RWPE2 (cell line): ENCODE measurements around the gene KCNJ14.

Source experiments
- ATAC-seq: fragments of 200-7000 bp; cut with Tn5 transposase; 3 replicates; pipeline ENCODE4 v1.9.1; 2021; ENCODE audit warnings: low read depth
- DNase-seq: peaks from one replicate; pipeline ENCODE4 v3.0.0-alpha.2; 2020; ENCODE audit warnings: low spot score
- H3K27ac ChIP-seq: fragments of 450-650 bp; 2 replicates; pipeline ENCODE4 v1.5.1; 2017; ENCODE audit warnings: mild to moderate bottlenecking; ENCODE audit not compliant: poor library complexity, severe bottlenecking
- H3K27me3 ChIP-seq: fragments of 250-450 bp; sonication (Bioruptor Pico); 2 replicates; pipeline ENCODE4 v1.5.1; 2021; ENCODE audit warnings: mild to moderate bottlenecking, moderate library complexity; ENCODE audit not compliant: insufficient read depth, poor library complexity, severe bottlenecking
- H3K36me3 ChIP-seq: fragments of 250-450 bp; sonication (Bioruptor Pico); 2 replicates; pipeline ENCODE4 v1.5.1; 2020; ENCODE audit warnings: low read depth, mild to moderate bottlenecking, moderate library complexity
- H3K4me1 ChIP-seq: fragments of 250-450 bp; sonication (Bioruptor Pico); 2 replicates; pipeline ENCODE4 v1.5.1; 2021; ENCODE audit warnings: mild to moderate bottlenecking, moderate library complexity; ENCODE audit not compliant: insufficient read depth, poor library complexity, severe bottlenecking
- H3K4me3 ChIP-seq: fragments of 250-450 bp; sonication (Bioruptor Pico); 2 replicates; pipeline ENCODE4 v1.5.1; 2021; ENCODE audit warnings: mild to moderate bottlenecking, moderate library complexity; ENCODE audit not compliant: severe bottlenecking
- H3K9me3 ChIP-seq: fragments of 250-450 bp; sonication (Bioruptor Pico); 2 replicates; pipeline ENCODE4 v1.5.1; 2021; ENCODE audit warnings: mild to moderate bottlenecking, moderate library complexity; ENCODE audit not compliant: severe bottlenecking
- TF ChIP-seq, protein P1 (sequence below): fragments of 450-650 bp; IDR thresholded peaks from one replicate; pipeline ENCODE4 v1.5.1; 2017; ENCODE audit warnings: mild to moderate bottlenecking, moderate library complexity; ENCODE audit not compliant: poor library complexity, severe bottlenecking

KCNJ14 gene

DNA sequence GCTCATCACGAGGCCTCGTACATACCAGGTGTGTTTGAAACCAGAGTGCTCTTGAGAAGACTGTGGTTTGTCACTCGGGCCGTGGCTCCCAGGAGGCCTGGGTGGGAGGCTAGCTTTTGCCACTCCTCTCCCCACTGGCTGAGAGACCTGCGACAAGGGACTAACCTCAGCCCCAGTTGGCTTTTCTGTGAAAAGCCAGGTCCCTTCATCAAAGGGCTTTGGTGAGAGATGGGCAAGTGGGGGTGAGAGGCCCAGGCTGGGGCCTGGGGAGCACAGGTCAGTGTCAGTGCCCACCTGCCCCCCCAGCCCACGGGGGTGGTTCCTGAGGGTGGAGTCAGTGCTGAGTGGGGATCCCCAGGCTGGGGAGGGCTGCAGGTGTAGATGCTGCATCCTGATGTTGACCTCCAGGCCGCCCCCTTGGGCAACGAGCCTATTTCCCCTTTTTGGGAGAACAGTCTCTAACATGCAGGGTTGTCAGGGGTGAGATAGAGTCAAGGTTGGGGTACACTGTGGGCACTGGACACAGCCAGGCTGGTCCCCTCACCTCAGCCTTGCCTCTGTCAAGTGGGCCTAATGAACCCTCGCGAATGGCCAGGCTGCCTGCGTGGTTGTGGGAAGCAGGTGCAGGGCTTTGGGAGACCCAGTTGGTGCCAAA is 661 bp downstream of the KCNJ14 start:
- Histone ChIP-seq H3K9me3 (no peaks in the 10 kb centered on the region), H3K4me3 (no peak overlapping the region), H3K36me3 (peaks cover 51% of the 10 kb centered on the region), H3K4me1 (no peaks in the 10 kb centered on the region), H3K27ac (no peak overlapping the region), H3K27me3 (no peaks in the 10 kb centered on the region)
- TF ChIP-seq, protein P1, sequence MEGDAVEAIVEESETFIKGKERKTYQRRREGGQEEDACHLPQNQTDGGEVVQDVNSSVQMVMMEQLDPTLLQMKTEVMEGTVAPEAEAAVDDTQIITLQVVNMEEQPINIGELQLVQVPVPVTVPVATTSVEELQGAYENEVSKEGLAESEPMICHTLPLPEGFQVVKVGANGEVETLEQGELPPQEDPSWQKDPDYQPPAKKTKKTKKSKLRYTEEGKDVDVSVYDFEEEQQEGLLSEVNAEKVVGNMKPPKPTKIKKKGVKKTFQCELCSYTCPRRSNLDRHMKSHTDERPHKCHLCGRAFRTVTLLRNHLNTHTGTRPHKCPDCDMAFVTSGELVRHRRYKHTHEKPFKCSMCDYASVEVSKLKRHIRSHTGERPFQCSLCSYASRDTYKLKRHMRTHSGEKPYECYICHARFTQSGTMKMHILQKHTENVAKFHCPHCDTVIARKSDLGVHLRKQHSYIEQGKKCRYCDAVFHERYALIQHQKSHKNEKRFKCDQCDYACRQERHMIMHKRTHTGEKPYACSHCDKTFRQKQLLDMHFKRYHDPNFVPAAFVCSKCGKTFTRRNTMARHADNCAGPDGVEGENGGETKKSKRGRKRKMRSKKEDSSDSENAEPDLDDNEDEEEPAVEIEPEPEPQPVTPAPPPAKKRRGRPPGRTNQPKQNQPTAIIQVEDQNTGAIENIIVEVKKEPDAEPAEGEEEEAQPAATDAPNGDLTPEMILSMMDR, result no peak
- ATAC-seq (no peak), DNase-seq (no peak)

DNA sequence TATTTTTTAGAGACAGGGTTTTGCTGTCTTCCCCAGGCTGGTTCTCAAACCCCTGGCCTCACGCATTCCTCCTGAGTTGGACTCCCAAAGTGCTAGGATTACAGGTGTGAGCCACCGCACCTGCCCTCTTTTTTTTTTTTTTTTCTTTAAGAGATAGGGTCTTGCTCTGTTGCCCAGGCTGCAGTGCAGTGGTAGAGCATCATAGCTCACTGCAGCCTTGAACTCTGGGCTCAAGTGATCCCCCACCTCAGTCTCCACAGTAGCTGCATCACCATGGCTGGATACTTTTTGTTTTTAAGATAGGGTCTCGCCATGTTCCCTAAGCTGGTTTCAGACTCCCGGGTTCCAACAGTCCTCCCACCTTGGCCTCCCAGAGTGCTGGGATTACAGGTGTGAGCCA is 1.5 kb downstream of the KCNJ14 start:
- Histone ChIP-seq H3K4me1 (no peaks in the 10 kb centered on the region), H3K36me3 (peaks cover 43% of the 10 kb centered on the region), H3K4me3 (no peak overlapping the region), H3K27me3 (no peaks in the 10 kb centered on the region), H3K9me3 (no peaks in the 10 kb centered on the region), H3K27ac (no peak overlapping the region)
- TF ChIP-seq, protein P1, result no peak
- DNase-seq (no peak), ATAC-seq (no peak)

DNA sequence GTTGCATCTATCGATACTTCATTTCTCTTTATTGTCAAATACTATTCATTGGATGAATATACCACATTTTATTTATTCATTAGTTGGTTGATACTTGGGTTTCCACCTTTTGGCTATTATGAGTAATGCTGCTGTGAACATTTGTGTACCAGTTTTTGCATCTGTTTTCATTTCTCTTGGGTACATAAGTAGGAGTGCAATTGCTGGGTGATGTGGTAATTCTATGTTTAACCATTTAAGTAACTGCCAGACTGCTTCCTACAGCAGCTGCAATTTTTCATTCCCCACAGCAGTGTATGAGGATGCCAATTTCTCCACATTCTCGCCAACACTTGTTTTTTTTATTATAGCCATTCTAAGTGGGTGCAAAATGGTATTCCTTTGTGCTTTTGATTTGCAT is 2.6 kb downstream of the KCNJ14 start:
- Histone ChIP-seq H3K4me1 (no peaks in the 10 kb centered on the region), H3K9me3 (no peaks in the 10 kb centered on the region), H3K4me3 (no peak overlapping the region), H3K27me3 (no peaks in the 10 kb centered on the region), H3K27ac (no peak overlapping the region), H3K36me3 (peaks cover 36% of the 10 kb centered on the region)
- ATAC-seq, result no peak
- TF ChIP-seq, protein P1, result no peak
- no peak for DNase-seq

DNA sequence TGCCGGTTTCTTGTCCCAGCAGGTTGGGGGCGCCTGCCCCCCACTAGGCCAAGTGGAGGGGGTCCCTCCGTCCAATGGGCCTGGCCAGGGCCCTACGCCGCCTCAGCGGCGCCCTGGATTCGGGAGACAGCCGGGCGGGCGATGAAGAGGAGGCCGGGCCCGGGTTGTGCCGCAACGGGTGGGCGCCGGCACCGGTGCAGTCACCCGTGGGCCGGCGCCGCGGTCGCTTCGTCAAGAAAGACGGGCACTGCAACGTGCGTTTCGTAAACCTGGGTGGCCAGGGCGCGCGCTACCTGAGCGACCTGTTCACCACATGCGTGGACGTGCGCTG is 6.2 kb downstream of the KCNJ14 start:
- Histone ChIP-seq H3K9me3 (no peaks in the 10 kb centered on the region), H3K27me3 (no peaks in the 10 kb centered on the region), H3K4me1 (no peaks in the 10 kb centered on the region), H3K36me3 (peaks cover 15% of the 10 kb centered on the region), H3K4me3 (no peak overlapping the region), H3K27ac (no peak overlapping the region)
- TF ChIP-seq, protein P1, result no peak
- ATAC-seq (no peak), DNase-seq (no peak)

DNA sequence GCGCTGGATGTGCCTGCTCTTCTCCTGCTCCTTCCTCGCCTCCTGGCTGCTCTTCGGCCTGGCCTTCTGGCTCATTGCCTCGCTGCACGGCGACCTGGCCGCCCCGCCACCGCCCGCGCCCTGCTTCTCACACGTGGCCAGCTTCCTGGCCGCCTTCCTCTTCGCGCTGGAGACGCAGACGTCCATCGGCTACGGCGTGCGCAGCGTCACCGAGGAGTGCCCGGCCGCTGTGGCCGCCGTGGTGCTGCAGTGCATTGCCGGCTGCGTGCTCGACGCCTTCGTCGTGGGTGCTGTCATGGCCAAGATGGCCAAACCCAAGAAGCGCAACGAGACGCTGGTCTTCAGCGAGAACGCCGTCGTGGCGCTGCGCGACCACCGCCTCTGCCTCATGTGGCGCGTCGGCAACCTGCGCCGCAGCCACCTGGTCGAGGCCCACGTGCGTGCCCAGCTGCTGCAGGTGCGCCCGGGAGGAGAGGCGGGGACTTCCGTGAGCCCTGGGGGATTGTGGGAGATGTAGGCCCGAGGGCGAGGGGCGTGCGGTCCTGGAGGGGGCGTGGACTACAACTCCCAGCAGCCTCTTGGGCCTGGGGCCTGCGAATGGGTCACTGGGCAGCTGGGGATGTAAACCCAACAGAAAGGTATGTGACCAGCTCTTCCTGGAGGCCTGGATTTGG is 6.7 kb downstream of the KCNJ14 start:
- TF ChIP-seq, protein P1, result no peak
- ATAC-seq (peak; percentile 28; the same call in 1 of the 3 replicates), DNase-seq (no peak)
- Histone ChIP-seq H3K27ac (no peak overlapping the region), H3K36me3 (peaks cover 12% of the 10 kb centered on the region), H3K27me3 (no peaks in the 10 kb centered on the region), H3K4me1 (no peaks in the 10 kb centered on the region), H3K9me3 (no peaks in the 10 kb centered on the region), H3K4me3 (no peak overlapping the region)
